NOMO-1 treated with DMSO at 0.1 percent for 48 hours (cell line): Measurements from ENCODE around the gene RFLNA.

ENCODE experiments used
- DNase-seq: peaks from one replicate; lab custom pipeline; 2025; ENCODE audit not compliant: unreplicated experiment; lab: John Stamatoyannopoulos, UW

The RFLNA gene, protein sequence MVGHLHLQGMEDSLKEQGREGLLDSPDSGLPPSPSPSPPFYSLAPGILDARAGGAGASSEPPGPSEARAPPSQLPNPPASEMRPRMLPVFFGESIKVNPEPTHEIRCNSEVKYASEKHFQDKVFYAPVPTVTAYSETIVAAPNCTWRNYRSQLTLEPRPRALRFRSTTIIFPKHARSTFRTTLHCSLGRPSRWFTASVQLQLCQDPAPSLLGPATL

DNA sequence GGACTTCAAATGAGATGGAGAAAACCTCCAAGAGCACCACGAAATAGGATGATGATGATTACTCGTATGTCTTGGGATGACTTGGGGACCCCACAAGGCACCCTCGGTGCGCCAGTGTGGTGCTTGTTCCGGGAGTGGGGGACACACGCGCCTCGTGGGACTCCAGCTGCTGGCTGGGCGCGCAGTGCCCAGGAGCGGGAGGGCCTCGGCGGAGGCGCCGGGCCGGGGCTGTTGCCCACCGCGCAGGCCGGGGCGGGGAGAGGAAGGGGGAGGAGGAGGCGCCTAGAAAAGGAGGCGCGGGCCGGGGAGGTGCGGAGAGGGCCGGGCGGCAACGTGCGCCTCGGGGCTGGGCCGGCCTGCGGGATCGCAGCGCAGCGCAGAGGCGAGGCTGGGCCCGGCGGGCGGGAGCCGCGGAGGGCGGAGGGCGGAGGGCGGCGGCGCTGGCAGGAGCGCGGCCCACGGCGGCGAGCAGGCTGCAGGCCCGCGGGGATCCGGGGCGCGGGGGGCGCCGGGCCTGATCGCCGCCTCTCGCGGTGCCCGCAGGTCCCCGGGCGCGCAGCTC, at the start of gene RFLNA:
RFLNA (plus strand) TSS at position 314 of the 562 bp plus-strand sequence. CDS start 337 bp downstream, outside the sequence.
- no peak for DNase-seq

DNA sequence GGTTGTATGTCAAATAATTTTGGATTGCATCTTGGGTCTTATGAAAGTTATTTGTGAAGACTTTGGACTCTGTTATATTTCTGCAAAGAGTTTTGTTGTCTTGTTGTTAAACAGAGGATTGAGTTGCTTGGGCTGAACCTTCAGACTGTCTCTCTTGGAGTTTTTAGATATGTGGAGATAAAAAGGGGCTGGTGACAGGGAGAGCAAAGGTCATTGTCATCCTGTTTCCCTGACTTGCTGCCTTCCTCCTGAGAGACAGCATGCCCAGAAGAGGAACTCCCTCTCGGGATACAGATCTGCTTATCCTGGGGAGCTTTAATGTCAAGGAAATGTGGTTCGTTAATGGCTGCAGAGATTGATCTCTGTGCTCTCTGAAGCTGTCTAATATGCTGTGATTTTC, 47.6 kb upstream of the RFLNA start:
- DNase-seq = no peak

DNA sequence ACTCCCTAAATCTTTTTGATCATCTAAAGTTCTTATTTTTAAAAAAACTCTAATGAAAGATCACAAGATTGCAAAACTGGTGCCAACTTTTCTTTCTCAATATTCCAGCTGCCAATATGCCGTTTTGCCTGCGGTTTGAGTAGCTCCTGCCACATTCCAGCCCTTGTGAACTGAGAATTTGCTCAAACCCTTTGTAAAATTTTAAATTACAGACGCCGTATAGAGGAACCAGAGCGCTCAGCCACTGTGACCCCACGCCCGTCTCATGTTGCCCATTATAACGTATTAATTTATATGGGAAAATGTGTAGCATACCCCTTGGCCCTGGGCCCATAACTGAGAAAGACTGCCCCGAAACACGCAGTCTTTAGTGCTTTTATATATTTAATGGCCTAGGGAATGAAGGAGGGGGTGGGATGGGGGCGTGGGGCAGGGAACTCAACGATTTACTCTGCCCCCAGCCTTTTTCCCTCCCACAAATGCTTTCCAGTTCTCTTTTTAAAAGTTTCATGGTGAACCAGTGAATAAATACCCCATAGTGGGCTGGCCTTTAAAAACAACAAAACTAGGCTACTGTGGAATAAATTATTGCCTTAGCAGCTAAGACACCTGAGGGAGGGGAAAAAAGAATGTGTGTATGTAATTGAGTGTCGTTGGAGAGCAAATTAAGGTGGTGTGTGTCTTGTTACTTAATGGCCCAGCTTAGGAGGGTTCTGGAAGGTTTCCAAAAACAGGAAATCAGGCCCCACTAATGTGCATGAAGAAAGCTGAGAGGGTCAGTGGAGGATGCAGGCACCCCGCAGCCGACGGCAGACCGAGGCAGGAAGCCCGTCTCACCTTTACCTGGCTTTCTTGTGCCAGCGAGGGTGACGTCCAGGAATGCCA, 45.7 kb upstream of the RFLNA start:
- no peak for DNase-seq

DNA sequence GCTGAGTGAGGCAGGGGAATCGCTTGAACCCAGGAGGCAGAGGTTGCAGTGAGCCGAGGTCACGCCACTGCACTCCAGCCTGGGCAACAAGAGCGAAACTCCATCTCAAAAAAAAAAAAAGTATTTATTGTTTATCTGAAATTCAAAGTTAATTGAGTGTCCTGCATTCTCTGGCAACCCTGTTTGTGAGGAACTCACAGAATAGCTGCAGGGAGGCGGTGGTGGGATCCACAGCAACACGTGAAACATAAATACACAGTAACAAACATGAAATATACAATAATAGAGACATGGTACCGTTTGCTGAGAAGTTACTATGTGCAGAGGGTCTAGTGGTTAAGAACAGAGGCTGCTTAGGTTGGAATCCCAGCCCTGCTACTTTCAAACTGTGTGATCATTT, 43.7 kb upstream of the RFLNA start:
- DNase-seq = no peak

DNA sequence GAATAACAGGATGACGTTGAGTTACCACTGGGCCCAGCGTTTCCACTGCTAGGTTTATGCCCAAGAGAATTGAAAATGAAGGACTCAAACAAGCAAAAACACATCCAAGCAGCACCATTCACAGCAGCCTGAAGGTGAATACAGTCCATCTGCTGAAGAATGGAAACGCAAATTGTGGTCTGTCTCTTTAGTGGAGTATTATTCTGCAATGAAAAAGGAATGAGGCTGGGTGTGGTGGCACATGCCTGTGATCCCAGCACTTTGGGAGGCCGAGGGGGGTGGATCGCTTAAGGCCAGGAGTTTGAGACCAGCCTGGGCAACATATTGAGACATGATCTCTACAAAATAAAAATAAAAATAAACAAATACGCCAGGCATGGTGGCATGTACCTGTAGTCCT, 41.9 kb upstream of the RFLNA start:
- DNase-seq = no peak

DNA sequence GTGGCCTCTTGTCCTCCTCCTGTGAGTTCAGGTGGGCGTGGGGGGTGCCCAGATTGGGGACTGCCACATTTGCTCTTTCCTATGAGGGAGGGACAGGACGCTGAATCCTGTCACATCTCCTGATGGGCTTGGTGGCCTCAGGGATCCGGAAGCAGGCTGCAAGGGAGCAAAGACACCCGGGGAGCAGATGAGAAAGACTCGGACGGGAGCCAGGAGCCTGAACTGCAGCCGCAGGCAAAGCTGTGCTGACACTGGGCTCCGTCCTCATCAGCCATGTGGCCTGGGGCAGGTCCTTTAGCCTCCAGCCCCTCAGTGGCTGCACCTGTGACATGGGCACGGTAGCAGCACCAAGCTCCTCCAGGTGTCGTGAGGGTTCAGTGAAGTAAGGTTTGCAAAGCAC, 40.8 kb upstream of the RFLNA start:
- no peak for DNase-seq

DNA sequence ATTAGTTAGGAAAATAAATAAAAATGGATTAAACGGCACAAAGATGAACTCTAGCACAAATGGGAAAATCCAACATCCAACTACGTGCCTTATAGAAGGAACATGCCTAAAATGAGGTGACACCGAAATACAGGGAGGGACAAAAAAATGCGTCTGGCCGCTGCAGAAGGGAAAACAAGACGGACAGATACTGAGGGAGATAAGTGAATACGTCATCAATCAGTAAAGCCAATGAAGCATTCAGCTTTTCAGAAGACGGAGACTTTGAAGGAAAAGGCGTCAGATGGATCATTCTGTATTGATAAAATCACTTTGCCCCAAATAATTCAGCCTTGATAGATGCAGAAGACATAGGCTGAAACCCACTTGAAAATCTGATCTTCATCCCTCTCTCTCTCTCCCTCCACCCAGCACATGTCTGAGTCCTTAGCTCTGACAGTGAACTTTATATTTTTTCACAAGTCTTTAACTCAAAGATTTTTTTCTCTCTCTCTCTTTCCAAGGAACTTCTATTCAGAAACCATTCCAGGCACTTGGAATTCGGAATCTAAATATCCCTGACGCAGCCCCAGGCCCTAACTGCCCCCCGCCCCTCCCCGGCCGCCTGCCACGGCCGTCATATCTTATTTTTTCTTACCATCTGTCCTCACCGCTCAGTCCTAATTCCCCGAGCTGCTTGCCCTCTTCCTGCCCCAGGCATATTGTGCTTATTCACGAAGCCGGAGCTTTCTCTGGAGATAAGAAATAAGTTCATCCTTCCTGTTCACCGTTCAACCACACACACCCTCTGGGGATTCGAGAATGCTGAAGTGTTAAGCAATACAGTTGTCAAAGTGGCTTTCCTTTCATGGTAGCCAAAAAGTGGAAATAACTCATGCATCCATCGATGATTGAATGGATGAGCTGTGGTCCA, 35.5 kb upstream of the RFLNA start:
- peak; percentile 73 for DNase-seq

DNA sequence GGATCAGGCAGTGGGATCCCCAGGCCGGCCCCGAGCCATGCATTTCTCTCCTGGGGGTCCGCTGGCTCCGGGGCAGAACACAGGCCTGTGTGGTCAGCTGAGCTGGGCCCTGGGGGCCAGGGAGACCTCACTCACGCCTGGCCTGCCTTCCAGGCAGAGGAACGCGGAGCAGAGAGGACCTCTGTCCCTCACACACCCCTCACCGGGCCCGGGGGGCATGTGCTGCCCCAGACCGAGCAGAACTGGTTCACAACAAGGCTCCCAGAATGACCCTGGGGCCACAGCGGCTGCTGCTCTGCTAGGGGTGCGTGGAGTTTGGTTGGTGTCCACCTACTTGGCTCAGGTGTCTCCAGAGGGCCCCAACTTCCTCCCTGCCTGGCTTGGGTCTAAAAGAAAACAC, 33.0 kb upstream of the RFLNA start:
- no peak for DNase-seq

DNA sequence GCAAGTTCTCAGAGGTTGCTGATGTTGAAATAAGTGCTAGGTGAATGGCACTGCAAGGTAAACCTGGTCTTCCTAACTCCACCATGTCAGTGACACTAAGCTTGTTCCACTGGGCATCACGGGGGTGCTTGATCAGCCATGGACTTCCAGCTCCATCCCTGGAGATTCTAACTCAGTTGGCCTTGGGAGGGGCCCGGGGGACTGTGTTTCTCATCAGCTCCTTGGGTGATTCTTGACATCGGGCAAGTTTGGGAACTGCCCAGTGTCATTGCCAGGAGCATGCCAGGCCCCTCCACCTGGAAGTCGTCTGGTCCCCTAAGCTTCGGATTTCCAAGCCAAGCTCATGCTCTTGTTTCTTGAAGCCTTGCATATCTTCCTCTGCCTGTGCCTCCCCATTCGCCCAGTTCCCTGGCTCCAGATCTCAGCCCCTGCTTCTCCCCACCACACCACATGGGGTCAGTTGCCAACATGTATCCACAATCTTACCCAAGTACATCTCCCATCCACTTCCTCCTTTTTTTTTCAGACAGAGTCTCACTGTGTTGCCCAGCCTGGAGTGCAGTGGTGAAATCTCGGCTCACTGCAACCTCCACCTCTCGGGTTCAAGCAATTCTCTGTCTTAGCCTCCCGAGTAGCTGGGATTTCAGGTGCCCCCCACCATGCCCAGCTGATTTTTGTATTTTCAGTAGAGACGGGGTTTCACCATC, 30.7 kb upstream of the RFLNA start:
- DNase-seq = peak; percentile 22

DNA sequence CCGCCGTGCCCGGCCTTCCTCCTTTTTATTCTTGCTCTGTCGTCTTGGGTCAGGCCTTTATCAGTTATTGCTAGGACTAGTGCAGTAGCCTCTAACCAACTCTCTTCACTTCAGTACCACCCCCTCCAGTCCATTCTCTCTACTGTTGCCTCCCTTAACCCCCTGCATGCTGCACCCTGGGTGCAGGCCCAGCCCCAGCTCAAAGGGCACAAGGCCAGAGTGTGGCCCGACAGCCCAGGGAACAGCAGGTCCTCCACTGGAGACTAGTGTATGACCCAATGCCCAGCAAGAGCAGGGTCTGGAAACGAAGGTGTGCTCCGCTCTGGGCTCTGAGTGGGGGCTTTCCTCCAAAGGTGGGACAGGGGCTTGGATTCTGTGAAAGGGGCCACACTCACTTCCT, 30.0 kb upstream of the RFLNA start:
- no peak for DNase-seq

DNA sequence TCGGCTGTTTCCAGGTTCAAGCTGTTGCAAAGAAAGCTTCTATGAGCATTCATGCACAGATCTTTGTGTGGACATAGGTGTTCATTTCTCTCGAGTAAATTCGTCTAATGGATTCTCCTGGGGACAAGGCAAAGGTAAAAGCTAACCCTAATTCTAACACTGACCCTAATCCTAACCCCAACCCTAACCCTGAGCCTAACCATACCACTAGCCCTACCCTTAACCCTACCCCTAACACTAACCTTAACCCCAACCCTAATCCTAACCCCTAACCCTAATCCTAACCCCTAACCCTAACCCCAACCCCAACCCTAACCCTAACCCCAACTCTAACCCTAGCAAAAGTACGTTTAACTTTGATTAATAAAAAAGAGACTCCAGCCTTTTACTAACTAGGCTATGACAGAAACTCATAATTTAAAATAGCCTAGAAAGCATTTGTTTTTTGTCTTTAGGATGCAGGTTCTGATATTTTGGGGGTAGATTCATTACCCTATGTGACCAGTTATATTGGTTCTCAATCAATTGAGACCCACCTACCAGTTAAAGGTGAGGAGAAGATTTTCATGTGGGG, 27.6 kb upstream of the RFLNA start:
- no peak for DNase-seq

DNA sequence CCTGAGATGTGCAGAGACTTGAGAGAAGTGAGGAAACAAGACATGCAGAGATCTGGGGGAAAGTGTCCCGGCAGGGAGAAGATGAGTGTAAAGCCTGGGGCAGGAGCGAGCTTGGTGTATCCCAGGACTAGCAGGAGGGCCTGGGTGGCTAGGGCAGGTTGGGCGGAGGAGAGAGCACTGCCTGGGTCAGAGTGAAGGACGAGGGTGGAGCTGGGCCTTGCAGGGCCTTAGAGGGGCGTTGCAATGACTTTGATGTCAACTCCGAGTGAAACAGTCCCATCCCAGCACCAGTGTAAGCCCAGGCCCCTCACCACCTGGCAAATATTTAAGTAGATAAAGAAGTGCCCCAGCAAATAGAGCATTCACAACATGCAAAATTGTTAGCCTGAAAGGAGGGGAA, 24.2 kb upstream of the RFLNA start:
- DNase-seq = no peak

DNA sequence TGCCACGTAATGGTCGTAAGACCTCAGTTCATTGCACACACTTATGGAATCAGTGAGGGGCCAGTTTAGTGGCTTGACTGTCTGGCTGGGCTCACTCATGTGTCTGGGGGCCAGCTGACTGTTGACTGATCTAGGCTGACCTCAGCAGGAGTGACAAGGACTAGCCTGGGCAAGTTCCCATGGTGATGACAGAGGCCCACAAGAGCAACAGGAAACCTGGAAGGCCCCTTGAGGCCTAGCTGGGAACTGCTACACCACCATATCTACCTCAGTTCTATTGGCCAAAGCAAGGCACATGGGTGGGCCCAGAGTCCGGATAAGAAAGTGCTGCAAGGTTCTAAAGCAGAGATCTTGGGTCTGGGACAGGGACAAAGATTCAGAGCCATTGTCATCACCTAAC, 21.3 kb upstream of the RFLNA start:
- DNase-seq = peak; percentile 57

DNA sequence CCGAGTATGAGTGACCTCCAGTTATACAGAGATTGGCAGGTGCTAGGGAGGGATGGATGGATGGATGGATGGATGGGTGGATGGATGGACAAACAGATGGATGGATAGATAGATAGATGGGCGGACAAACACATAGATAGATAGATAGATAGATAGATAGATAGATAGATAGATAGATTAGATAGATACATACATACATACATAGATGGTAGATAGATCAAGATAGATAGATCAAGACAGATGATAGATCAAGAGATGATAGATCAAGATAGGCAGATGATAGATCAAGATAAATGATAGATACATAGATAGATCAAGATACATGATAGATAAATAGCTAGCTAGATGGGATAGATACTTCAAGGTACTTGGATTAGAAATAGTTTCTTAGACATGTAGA, 18.6 kb upstream of the RFLNA start:
- no peak for DNase-seq

DNA sequence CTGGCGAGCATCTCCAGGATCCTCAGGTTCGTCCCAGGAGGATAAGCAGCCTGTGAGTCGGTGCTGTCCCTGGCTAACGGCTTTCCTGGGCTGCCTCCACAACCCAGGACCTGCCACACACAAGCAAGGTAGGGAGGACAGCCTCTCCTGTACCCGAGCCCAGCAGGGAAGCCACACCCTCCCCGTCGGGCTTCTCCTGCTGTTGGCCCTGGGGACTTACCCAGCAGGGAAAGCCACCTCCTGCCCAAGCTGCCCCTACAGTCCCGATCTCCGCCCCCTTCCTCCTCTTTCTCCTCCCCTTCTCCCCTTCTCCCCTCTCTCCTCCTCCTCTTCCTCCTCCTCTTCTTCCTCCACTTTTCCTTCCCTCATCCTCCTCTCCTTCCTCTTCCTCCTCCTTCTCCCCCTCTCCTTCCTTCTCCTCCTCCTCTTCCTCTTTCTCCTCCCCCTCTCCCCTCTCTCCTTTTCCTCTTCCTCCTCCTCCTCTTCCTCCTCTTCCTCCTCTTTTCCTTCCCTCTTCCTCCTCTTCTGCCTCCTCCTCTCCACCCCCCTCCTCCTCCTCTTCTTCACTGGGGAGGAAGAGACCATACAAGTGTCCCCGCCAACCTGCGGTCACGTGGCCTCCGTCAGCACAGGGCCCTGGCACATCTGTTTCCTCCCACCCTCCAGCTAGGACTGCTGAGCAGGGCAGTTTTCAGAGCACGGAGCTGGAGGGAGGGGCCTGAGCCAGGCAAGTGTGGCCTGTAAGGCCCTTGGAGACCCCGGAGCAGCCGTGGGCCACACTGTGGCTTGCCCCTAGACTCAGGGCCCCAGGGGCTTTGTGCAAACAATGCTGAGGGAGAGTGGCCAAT, 17.3 kb upstream of the RFLNA start:
- DNase-seq = no peak

DNA sequence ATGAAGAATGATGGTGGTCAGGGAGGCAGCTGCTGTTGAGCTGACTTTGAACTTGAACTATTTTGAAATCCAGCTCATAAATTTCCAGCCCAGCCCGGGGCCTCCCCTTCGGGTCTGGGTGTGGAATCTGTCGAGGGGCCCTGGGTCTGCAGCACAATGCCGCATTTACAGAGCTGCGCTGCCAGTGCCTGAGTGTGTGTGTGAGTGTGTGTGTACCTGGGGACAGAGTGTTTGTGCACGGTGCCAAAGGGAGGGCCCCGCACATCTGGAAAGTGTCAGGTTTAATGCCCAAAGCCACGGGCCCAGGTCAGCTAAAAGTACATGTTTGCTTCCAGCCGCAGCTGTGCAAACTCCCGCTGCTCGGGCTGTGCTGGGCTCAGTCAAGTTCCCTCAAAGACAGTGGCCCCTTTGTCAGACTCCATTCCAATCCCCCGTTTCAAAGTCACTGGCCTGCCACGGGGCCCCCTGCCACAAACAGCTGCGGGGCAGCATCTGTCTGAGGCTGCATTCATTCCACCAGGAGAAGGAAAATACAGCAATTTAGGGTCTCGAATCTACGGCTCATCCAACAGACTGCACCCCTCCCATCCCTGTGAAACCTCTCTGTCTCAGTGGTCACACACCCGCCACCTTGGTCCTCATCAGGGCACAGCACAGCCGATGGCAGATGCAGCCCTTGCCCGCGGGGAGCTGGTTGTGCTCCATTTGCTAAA, 16.3 kb upstream of the RFLNA start:
- no peak for DNase-seq

DNA sequence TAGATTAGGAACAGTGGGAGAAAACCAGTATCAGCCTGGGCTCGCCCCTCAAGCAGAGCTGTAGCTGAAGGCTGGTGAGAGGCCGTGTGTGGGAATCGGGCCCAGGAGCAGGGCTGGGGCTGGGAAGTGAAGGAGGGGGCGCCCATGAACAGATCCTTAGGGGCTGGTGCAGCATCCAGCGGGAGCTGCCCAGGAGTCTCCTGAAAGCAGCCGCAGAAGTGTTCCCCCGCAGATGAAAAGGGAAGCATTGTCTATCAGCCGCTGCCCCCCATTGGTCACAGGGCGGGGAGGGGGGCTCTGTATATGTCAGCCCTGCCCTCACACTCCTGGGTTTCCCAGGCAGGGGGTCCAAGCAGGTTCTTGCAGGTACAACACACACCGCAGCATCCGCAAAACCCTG, 15.6 kb upstream of the RFLNA start:
- DNase-seq = no peak

DNA sequence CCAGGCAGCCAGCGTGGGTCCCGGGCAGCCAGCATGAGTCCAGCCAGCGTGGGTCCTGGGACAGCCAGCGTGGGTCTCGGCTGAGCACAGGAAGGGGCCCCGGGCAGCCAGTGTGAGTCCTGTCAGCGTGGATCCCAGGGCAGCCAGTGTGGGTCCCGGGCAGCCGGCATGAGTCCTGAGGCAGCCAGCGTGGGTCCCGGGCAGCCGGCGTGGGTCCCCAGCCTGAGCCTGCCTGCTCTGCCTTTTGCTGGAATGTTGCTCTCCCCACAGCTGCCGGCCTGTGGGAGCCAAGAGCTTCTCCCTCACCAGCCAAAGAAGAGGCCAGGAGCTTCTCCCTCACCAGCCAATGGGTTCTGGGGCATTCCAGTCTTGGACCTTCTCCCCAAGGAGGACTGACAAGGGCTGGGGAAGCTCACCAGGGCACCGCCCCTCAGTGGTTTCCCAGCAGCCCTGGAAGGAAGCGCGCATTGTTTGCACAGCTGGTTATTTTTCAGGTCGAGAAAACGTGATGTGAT, 15.0 kb upstream of the RFLNA start:
- no peak for DNase-seq

DNA sequence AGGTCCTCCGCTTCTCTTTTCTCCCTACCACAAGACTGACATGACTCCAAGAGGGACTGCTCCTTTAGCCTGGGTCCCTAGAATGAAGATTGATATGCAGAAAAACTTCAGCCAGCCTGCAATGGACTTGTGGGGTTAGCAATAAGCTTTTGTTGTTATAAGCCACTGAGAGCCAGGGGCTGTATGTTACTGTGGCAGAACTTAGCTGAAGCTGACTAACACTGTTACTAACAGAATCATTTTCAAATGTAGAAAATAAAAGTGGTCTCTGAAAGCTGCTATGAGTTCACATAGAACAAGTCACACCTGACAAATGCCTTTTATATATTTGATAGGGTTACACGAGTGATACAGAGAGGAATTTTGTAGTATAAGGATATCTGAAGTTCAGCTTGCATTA, 13.6 kb upstream of the RFLNA start:
- no peak for DNase-seq
